Anterior cingulate cortex (tissue), 58 donors: ENCODE measurements around the gene PODXL2.
"Not testable (repeated sequence)": the region's sequence is repeated elsewhere in the genome, so short reads cannot be mapped to it uniquely, and the experiment has no call there.

Experiments
- DNase-seq, 58 donors: peaks; one replicate each; lab custom pipeline; 2025; lab: John Stamatoyannopoulos, UW

PODXL2 gene

DNA sequence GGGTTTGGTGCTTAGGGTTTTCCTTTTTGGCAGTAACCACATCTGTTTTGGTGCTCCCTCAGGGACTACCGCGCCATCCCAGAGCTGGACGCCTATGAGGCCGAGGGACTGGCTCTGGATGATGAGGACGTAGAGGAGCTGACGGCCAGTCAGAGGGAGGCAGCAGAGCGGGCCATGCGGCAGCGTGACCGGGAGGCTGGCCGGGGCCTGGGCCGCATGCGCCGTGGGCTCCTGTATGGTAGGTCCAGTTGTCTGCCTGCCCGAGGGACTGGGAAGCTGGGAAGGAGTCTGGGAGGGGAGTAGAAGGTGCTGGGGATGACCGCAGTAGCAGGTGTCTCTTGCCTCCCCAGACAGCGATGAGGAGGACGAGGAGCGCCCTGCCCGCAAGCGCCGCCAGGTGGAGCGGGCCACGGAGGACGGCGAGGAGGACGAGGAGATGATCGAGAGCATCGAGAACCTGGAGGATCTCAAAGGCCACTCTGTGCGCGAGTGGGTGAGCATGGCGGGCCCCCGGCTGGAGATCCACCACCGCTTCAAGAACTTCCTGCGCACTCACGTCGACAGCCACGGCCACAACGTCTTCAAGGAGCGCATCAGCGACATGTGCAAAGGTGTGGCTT lies 24.3 kb upstream of the PODXL2 start:
- no peak for DNase-seq

DNA sequence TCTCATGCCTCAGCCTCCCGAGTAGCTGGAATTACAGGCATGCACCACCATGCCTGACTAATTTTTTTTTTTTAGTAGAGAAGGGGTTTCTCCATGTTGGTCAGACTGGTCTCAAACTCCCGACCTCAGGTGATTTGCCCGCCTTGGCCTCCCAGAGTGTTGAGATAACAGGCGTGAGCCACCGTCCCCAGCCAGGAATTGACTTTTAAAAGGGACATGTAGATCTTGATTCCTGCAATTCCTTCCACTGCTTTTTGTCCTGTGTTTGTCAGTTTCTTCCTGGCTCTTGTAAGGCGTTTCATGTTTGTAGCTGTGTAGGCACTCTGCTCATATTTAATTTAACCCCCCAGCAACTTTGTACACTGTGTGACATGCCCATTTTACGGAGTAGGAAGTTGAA lies 23.4 kb upstream of the PODXL2 start:
- not testable (repeated sequence) for DNase-seq

DNA sequence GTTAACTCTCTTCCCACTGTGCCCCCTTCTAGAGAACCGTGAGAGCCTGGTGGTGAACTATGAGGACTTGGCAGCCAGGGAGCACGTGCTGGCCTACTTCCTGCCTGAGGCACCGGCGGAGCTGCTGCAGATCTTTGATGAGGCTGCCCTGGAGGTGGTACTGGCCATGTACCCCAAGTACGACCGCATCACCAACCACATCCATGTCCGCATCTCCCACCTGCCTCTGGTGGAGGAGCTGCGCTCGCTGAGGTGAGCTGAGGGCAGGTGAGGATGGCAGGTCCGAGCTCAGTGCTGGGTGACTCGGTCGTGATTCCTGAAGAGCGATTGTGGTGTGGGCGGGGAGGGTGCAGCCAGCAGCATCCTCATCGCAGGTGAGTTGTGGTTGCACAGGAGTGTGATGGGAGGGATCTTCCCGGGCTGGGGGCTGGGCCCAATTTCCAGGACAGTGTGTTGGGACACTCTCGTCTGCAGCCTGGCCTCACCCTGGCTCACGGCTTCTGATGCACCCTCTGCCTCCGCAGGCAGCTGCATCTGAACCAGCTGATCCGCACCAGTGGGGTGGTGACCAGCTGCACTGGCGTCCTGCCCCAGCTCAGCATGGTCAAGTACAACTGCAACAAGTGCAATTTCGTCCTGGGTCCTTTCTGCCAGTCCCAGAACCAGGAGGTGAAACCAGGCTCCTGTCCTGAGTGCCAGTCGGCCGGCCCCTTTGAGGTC lies 22.7 kb upstream of the PODXL2 start:
- no peak for DNase-seq

DNA sequence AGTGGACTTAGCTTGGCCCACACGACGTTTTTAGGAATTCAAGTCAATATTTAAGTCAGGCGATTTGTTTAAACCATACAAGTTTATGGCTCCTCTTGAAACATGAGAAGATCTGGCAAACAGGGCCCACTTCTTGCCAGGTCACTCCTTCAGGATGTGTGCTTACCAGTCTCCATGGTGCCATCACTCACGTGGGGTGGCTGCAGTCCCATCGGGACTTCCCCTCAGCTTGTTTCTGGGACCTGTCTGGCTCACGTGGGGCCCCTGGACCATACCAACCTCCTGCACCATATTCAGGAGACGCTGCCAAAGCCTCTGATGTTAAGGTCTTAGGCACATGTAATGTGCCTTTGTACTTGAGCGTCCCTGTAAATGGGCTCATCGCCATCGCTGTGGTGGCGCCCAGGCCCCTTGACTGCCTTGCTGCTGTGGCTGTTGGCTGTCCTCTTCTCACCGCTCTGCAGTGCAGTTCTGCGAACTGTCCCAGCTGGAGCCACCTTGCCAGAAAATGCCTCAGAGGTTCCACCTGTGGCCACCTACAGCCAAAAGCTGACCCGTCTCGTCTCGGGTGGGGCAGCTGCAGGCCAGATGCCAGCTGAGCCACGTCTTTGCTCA lies 21.9 kb upstream of the PODXL2 start:
- DNase-seq, result no peak

DNA sequence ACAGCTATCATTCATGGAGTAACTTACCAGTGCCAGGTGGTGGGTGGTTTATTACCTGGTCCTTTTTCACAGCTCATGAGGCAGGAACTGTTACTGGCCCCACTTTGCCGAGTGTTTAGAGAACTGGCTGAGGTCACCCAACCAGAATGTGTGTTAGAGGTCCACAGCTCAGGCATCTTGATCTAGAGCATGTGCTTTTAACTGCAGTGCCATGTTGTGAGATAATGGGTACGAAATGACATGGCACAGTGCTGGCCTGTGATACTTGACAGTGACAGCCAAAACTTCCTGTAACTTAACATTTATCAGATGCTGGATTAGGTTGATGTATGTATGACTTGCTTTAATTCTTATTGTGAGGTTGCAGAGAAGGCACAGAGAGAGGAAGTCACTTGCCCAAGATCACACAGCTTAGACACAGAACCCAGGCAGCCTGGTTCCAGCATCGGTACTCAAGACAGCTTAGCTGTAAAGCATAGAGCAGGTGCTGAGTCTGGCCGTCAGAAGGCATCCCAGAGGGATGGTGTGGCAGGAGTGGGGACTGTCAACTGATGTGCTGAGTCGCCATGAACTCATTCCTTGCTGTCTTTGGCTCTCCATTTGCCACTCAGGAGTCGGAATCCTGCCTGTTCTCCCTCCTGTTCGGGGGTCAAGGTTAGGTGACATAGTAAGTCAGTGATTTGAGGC lies 21.2 kb upstream of the PODXL2 start:
- no peak for DNase-seq

DNA sequence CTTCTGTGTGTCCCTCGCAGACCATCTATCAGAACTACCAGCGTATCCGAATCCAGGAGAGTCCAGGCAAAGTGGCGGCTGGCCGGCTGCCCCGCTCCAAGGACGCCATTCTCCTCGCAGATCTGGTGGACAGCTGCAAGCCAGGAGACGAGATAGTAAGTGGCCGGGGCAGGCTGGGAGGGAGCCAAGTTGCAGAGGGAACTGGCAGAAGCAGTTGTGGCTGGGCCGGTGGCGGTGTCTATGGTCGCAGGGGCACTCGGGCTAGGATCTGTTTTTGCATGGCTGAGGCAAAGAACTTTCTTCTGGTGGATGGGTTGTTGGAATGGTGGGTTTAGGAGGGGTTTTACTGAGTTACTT lies 20.6 kb upstream of the PODXL2 start:
- DNase-seq, result peak in 3 of 58 donors; percentile 7 to 35 (median 13)

DNA sequence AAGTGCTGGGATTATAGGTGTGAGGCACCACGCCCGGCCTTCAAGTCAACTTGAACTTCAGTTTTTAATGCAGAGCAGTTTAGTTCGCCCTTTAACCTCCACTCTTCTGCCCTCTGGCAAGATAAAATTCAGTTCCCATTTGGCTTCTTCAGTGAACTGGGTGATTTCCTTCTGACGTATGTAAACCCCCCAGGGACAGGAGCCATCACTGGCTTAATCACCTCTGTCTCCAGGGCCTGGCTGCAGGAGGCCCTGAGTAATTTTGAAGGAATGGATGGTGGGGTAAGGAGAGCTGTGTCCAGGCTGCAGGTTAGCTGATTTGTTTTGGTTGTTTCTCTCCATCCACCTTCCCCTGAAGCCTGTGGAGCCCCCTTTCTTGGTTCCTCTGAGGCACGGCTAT lies 18.9 kb upstream of the PODXL2 start:
- no peak for DNase-seq

DNA sequence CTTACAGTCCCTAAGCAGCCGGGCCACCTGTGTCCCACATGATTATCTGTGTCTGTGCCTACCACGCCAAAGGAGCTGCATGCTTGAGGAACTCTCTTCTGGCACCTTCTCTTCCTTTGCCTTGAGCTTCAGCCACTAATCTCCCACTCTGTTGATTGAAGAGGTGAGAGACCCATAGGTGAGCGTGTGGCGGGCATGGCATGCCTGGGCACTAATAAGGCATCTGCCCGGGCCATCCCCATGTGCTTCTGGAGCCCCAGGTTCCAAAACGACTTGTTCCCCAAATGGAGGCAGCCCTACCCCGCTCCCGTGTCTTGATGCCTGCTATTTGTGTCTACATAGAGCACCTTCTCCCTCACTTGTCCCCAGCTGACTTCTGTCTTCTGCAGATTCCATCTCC lies 17.7 kb upstream of the PODXL2 start:
- no peak for DNase-seq

DNA sequence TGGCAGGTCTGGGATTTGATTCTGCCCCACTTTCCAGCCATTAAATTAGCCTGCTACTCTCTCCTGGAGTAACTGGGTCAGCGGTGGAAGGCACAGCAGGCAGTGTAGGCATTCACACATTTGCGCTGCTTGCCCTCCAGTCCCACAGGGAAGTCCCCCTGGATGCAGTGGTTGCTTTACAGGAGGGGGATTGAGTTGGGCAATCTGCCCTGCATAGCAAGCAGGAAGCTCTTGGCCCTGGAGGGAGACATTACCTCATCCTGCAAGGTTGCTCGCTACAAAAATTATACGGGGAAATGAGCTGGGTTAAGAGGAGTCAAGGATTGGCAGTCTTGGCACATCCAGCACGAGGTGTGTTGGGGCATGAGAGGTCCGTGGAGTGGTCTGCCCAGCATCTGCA lies 16.0 kb upstream of the PODXL2 start:
- DNase-seq, result no peak

DNA sequence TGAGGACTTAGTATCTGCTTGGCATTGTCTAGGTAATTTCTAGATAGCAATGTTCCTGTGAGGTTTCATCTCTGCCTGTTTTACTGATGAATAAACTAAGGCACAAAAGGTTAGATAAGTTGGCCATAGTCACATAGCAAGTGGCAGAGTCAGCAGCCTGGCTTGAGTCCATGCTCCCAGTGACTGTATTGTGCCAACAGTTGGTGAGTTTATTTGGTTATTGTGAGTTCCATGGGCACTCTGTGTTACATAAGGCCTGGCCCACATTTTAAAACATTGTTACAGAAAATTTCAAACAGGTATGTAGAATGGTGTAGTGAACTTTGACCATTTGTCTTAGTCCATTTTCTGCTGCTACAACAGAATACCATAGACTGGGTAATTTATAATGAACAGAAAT lies 15.6 kb upstream of the PODXL2 start:
- DNase-seq, result no peak

DNA sequence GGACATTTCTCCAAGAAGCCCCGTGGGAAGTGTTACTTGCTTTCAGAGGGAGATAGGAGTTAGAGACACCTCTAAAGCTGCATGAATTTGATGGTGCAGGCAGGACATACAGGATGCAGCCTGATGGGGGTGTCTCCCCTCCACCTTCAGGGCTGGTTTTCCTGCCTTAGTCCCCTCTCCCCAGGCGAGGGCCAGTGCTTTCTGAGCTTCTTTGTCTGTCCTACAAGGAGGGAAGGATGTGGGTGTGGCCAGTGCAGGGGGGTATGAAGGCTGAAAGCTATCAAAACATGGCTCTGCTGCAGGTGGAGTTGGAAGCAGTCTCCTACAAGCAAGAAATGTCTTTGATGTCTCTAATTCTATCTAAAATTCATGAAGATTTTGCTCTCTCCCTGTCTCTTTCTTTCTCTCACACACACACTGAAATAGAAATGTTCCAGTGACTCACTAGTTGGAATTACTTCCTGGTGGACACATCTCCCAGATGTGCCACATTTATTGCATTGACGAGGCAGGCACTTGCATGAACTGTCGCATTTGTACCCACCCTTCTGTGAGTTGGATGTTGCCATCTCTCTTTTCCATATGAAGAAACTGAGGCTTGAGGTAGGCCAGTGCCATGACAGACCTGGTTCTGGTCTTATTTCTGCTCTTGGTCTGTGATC lies 13.9 kb upstream of the PODXL2 start:
- DNase-seq, result no peak

DNA sequence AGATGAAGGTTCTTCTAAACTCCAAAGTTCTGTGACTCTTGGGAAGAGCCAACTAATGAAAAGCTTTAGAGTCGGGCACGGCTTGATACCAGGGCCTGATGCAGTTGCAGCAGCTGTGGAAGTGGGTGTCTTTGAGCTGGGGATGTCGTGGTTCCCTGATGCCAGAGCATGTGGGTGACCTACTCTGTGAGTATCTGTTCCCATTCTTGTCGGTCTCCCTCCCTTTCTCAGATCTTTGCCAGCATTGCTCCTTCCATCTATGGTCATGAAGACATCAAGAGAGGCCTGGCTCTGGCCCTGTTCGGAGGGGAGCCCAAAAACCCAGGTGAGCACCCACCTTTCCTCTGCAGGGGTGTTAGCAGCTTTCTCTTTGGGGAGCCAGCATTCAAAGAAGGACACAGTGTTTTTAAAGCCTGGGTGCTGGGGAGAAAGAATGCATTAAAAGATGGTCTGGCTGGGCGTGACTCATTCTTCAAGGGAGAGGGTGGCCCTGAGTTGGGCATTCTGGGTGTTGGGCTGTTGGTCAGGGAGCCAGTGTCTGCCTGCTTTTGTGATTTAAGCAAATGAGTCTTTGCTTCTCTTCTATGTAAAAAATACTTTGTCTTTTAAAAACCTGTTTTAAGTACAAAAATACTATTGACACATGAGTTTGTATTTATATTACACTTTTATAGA lies 13.2 kb upstream of the PODXL2 start:
- DNase-seq, result no peak

DNA sequence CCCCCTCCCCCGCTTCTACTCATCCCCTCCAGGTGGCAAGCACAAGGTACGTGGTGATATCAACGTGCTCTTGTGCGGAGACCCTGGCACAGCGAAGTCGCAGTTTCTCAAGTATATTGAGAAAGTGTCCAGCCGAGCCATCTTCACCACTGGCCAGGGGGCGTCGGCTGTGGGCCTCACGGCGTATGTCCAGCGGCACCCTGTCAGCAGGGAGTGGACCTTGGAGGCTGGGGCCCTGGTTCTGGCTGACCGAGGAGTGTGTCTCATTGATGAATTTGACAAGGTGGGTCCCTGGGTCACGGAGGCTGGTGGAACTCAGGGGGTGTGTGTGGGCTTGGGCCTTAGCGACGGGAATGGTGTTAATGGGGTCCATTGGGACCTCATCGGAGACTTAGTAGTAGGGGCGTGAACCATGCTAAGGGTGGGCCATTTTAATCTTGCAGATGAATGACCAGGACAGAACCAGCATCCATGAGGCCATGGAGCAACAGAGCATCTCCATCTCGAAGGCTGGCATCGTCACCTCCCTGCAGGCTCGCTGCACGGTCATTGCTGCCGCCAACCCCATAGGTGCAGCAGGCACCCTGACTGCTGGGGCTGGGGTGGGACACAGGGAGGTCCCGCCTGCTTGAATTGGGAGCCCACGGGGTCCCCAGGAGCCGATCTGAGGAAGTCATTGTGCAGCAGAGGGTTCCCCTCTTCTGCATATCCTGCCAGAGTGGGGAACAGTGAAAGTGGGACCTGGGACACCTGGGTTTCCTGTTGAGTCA lies 12.0 kb upstream of the PODXL2 start:
- DNase-seq, result no peak

DNA sequence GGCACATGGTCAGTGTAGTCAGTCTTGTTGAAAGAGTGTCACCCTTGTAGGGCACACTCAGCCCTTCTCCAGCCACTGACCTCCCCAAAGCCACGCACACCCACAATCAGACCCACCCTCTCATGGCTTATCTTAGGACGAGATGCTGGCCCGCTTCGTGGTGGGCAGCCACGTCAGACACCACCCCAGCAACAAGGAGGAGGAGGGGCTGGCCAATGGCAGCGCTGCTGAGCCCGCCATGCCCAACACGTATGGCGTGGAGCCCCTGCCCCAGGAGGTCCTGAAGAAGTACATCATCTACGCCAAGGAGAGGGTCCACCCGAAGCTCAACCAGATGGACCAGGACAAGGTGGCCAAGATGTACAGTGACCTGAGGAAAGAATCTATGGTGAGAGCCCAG lies 10.1 kb upstream of the PODXL2 start:
- no peak for DNase-seq

DNA sequence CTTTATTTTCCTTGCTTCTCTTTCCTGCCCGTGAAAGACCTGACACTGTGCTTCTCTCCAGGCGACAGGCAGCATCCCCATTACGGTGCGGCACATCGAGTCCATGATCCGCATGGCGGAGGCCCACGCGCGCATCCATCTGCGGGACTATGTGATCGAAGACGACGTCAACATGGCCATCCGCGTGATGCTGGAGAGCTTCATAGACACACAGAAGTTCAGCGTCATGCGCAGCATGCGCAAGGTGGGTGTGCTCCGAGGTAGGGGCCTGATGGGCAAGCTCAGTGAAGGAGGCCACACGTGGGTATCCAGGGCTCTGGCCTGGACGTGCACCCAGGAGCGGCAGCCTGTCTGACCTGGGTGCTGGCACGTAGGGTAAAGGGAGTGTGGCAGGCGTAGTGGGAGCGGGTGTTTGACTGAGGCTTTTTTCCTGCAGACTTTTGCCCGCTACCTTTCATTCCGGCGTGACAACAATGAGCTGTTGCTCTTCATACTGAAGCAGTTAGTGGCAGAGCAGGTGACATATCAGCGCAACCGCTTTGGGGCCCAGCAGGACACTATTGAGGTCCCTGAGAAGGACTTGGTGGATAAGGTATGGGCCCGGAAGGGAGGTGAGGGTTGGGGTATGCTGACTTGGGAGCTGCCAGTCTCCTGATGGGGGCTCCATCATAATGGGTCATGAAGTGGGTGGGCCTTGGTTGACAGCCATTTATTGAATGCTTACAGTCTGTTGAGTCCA lies 8.2 kb upstream of the PODXL2 start:
- no peak for DNase-seq

DNA sequence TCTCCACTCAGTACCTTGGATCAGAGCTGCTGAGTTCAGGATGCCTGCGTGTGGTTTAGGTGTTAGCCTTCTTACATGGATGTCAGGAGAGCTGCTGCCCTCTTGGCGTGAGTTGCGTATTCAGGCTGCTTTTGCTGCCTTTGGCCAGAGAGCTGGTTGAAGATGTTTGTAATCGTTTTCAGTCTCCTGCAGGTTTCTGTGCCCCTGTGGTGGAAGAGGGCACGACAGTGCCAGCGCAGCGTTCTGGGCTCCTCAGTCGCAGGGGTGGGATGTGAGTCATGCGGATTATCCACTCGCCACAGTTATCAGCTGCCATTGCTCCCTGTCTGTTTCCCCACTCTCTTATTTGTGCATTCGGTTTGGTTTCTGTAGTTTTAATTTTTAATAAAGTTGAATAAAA lies 7.0 kb upstream of the PODXL2 start:
- DNase-seq, result no peak

DNA sequence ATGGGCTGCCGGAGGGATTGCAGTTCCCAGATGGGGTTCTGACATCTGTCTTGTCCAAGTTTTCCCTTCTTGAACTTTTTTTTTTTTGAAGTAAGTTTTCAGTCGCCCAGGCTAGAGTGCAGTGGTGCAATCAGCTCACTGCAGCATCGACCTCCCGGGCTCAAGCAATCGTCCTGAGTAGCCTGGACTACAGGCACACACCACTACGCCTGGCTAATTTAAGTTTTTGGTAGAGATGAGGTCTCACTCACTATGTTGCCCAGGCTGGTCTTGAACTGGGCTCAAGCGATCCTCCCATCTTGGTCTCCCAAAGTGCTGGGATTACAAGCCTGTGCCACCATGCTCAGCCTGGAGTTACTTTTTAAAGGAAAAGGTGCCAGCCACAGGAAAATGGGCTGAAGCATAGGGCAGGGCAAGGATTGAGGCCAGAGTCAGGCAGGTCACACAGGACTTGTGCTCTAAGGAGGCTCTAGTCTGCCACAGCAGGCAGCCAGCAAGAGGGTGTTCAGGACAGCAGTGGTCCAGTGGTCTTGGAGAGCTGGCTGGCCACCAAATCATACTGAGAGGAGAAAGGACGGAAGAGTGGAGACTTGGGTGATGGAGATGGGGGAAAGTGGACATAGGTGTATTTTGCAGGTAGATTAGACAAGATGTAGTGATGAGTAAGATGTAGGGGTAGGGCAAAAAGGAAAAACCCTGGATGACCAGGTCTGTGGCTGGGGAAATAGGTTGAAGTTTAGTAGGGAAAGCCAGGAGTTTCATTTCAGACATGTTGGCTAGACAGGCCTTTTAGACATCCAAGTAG lies 6.0 kb upstream of the PODXL2 start:
- DNase-seq, result no peak

DNA sequence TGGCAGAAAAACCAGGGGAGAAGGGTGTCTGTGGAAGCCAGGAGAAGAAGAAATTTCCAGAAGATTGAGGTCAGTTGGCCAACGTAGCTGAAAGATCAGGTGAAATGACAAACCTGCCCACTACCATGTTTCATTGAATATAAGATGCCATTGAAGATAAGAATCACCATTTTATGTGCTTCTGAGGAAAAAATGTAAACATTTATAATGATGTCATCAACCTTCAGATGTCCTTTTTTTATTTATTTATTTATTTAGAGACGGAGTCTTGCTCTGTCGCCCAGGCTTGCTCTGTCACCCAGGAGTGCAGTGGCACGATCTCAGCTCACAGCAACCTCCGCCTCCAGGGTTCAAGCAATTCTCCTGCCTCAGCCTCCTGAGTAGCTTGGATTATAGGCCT lies 4.9 kb upstream of the PODXL2 start:
- DNase-seq, result no peak
